ENCODE measurements around the gene LRP5. TPM values are rescaled to one million over a fixed set of nuclear protein-coding genes. Genes with fewer than 3 reads are reported as not detected.

Gene LRP5
- total RNA-seq, 1 donor from 2014 or later, result 65.0 TPM

DNA sequence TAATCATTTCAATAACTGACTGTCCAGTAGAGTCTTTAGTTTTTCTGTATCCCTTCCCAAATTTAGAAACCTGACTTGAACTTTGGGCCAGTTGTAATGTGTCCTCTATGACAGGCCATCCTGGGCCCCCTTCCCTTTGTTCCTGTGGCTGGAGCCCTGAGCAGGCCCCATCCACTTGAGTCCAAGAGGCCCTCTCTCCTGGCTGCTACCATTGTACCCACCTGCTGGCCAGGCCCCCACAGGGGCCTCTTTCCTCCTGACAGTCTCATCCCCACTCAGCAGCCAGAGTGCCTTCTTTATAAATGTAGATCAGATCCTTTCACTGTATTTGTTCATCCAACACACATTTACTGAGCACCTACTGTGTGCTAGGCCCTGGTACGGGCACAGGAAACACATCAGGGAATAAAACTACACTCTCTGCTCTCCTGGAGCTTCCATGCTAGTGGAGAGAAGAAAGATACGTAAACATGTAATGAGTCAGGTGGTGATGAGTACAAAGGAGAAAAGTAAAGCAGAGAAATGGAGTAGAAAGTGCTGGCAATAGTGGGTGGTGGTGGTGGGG is 2.7 kb upstream of the LRP5 start:
- Mint-ChIP-seq H3K27me3 (no peaks in the 10 kb centered on the region), H3K9me3 (no peaks in the 10 kb centered on the region), H3K4me1 (ENCODE audit: unreplicated experiment) (peaks cover 26% of the 10 kb centered on the region), H3K27ac (peak overlapping the region; percentile 80), H3K36me3 (no peaks in the 10 kb centered on the region), H3K4me3 (peak overlapping the region; percentile 77)
- DNase-seq (ENCODE audit: extremely low spot score, unreplicated experiment), result no peak
- TF ChIP-seq, protein P1, sequence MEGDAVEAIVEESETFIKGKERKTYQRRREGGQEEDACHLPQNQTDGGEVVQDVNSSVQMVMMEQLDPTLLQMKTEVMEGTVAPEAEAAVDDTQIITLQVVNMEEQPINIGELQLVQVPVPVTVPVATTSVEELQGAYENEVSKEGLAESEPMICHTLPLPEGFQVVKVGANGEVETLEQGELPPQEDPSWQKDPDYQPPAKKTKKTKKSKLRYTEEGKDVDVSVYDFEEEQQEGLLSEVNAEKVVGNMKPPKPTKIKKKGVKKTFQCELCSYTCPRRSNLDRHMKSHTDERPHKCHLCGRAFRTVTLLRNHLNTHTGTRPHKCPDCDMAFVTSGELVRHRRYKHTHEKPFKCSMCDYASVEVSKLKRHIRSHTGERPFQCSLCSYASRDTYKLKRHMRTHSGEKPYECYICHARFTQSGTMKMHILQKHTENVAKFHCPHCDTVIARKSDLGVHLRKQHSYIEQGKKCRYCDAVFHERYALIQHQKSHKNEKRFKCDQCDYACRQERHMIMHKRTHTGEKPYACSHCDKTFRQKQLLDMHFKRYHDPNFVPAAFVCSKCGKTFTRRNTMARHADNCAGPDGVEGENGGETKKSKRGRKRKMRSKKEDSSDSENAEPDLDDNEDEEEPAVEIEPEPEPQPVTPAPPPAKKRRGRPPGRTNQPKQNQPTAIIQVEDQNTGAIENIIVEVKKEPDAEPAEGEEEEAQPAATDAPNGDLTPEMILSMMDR (conservative IDR thresholded peaks at IDR 0.05), result no peak

DNA sequence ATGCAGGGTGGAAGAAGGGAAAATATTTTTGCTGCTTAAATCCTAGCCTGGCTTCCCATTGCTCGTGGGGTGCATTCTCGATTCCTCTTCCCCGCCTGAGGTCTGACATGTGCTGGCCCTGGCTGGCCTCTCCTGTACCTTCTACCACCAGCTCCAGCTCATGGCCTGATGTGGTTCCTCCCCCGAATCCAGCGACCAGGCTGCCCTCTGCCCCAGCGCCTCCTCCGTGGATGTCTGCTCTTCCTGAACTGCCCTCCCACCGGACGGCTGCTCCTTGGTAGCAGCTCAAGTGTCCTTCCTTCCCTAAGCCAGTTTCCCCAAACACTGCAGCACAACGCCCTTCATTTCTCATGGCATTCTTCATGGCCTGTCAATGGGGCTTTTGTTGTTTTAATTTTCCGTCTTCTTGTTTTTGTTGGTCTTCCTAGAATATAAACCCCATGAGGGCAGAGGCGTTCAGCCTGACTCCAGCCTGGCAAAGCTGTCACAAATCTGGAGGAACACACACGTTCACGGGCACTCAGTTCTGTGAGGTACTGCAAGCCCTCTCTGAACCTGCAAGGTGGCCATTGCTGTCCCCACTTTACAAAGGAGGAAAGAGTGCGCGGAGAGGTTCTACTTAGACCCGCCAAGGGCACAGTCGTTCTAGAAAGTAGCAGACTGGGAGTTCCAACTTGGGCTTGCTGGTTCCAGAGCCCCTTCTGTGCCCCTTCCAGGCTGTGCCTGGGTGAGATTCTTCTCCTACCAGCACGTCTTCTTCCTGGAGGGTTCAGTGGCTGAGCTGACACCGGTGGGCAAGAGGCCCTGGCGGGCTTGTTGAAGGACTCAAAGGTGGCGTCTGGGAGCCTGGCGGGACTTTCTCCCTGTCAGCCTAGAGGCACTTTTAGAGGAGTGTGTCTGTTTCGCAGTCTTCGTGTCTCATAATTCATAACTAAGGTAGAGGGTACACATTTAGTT is 953 bp upstream of the LRP5 start:
- no peak for DNase-seq (ENCODE audit: extremely low spot score, unreplicated experiment)
- H3K36me3 Mint-ChIP-seq, result no peaks in the 10 kb centered on the region
- peaks cover 40% of the 10 kb centered on the region for H3K4me1 Mint-ChIP-seq (ENCODE audit: unreplicated experiment)
- peak overlapping the region; percentile 75 for H3K4me3 Mint-ChIP-seq
- H3K27me3 Mint-ChIP-seq, result no peaks in the 10 kb centered on the region
- TF ChIP-seq, protein P1 (conservative IDR thresholded peaks at IDR 0.05), result no peak
- peak overlapping the region; percentile 22 for H3K27ac Mint-ChIP-seq
- H3K9me3 Mint-ChIP-seq, result no peaks in the 10 kb centered on the region

DNA sequence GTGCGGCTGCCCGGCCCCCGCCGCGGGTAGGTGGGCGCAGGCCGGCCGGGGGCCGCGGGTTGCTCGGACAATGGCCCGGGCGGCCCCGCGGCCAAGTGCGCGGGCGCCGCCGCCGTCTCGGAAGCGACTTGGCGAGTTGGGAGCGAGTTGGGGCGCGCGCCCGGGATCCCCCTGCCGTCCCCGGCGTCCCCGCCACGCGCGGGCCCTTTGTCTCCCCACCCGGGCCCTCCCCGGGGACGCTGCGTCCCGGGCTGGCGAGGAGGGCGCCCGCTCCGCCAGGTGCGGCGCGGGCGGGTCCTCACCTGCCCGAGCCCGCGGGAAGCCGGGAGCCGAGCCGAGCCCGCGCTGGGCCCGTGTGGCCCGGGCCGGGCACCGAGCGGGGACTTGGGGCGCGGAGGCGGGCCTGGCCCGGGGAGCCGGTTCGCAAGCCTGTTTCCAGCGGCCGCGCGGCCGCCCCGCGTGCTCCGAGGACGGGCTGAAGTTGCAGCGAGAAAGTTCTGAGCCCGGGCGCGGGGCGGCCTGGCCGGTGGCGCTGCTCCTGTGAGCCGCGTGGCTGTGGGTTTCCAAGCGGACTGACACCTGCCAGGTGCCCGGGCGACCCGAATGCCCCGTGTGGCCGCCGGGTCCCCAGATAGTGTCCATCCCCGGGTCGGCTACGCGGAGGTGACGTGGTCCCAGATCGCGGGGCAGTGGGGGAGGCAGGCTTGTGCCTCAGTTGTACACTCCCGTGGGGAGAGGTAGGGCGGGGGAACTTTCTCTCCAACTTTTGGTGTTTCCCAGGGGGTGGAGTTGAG is 586 bp downstream of the LRP5 start:
- TF ChIP-seq, protein P1 (conservative IDR thresholded peaks at IDR 0.05), result no peak

DNA sequence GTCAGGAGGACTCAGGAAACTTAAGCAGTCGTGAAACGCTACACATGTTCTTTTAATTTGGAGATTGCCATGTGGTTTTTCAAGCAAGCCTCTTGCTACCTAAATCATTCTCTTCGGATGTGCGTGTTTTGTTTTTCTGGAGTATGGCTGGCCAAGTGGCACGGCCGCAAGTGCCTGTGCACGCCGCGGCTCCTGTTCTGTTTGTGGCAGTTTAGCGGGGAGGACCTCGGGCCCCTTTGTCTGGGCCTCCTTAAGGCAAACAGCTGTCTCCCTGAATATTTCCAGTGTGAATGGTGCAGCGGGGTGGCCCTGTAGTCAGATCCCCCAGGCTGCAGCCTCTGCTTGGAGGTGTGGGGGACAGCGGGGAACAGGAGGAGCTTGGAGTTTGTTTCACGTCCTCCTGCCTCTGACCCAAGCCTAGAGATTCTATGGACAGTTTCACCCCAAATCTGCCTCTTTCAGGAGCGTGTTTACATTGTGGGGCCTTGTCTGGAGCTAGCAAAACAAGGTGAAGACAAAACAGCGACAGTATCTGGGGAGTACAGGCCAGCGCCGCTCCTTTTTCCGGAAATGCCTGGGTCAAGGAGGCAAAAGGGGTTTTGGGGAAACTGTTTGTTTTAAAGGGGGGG is 1.3 kb downstream of the LRP5 start:
- H3K27me3 Mint-ChIP-seq, result no peaks in the 10 kb centered on the region
- H3K4me3 Mint-ChIP-seq, result peak overlapping the region; percentile 96
- no peak for DNase-seq (ENCODE audit: extremely low spot score, unreplicated experiment)
- no peaks in the 10 kb centered on the region for H3K36me3 Mint-ChIP-seq
- no peaks in the 10 kb centered on the region for H3K9me3 Mint-ChIP-seq
- TF ChIP-seq, protein P1 (conservative IDR thresholded peaks at IDR 0.05), result no peak
- peaks cover 40% of the 10 kb centered on the region for H3K4me1 Mint-ChIP-seq (ENCODE audit: unreplicated experiment)
- H3K27ac Mint-ChIP-seq, result peak overlapping the region; percentile 92

More for the DNA sequence above, 586 bp downstream of the LRP5 start:
- H3K27me3 Mint-ChIP-seq, result no peaks in the 10 kb centered on the region
- H3K27ac Mint-ChIP-seq, result peak overlapping the region; percentile 92
- no peak for DNase-seq (ENCODE audit: extremely low spot score, unreplicated experiment)
- no peaks in the 10 kb centered on the region for H3K36me3 Mint-ChIP-seq
- H3K4me1 Mint-ChIP-seq (ENCODE audit: unreplicated experiment), result peaks cover 40% of the 10 kb centered on the region
- H3K9me3 Mint-ChIP-seq, result no peaks in the 10 kb centered on the region
- H3K4me3 Mint-ChIP-seq, result peak overlapping the region; percentile 96

All from type B pancreatic cell (in vitro differentiated cells).